Natural killer cell (primary cell): ENCODE data around the gene VCAN. TPM values are rescaled to one million over a fixed set of nuclear protein-coding genes. Genes with fewer than 3 reads are reported as not detected.

Experiments
- ATAC-seq, 3 donors: fragments of 150-1000 bp in 2 of 3; fragments of 200-7000 bp in 1 of 3; cut with Tn5 transposase; 1 replicate in 1 of 3; 2 replicates in 2 of 3; pipeline ENCODE4 v1.10.0; 2021; ENCODE audit warnings: mild to moderate bottlenecking in 2 of 3, moderate library complexity in 2 of 3
- DNase-seq, 2 donors: peaks; one replicate each; pipeline versions ENCODE4 v3.0.0 to v3.0.0-alpha.2; 2013 to 2021; ENCODE audit warnings: mixed read lengths in 1 of 2
- H3K27ac ChIP-seq: one replicate; pipeline ENCODE4 v1.5.1; 2013; ENCODE audit warnings: mild to moderate bottlenecking, low read length
- H3K27me3 ChIP-seq: one replicate; pipeline ENCODE4 v1.6.1; 2013; ENCODE audit warnings: low read length; ENCODE audit not compliant: control insufficient read depth, insufficient read depth
- H3K36me3 ChIP-seq: one replicate; pipeline ENCODE4 v1.6.1; 2013; ENCODE audit warnings: low read length; ENCODE audit not compliant: control insufficient read depth, insufficient read depth
- H3K4me1 ChIP-seq: one replicate; pipeline ENCODE4 v1.6.1; 2013; ENCODE audit warnings: low read length; ENCODE audit not compliant: control insufficient read depth, insufficient read depth
- H3K4me3 ChIP-seq: one replicate; pipeline ENCODE4 v1.5.1; 2013; ENCODE audit warnings: low read length
- H3K9me3 ChIP-seq: one replicate; pipeline ENCODE4 v1.6.1; 2013; ENCODE audit warnings: low read length; ENCODE audit not compliant: control insufficient read depth, insufficient read depth
- H3K27ac Mint-ChIP-seq, 2 donors: one replicate each; pipeline ENCODE4 v1.8.0; 2022; ENCODE audit warnings: mild to moderate bottlenecking in 2 of 2, mixed read lengths in 2 of 2, moderate library complexity in 1 of 2
- H3K27me3 Mint-ChIP-seq, 2 donors: one replicate each; pipeline ENCODE4 v1.8.0; 2022; ENCODE audit warnings: low read depth in 2 of 2, mixed read lengths in 2 of 2
- H3K36me3 Mint-ChIP-seq: one replicate; pipeline ENCODE4 v1.8.0; 2022; ENCODE audit warnings: mixed read lengths
- H3K4me1 Mint-ChIP-seq, 2 donors: one replicate each; pipeline ENCODE4 v1.8.0; 2022; ENCODE audit warnings: mixed read lengths in 2 of 2
- H3K4me3 Mint-ChIP-seq: one replicate; pipeline ENCODE4 v1.8.0; 2022; ENCODE audit warnings: mild to moderate bottlenecking, moderate library complexity, mixed read lengths
- H3K9me3 Mint-ChIP-seq, 2 donors: one replicate each; pipeline ENCODE4 v1.8.0; 2022; ENCODE audit warnings: mixed read lengths in 2 of 2
- CTCF ChIP-seq: fragments of 200-600 bp; IDR thresholded peaks from one replicate; pipeline ENCODE4 v1.8.0; 2022; ENCODE audit warnings: antibody characterized with exemption
- WGBS: methylation state at CpG from one replicate; pipeline ENCODE4 v1.1.7; 2013; ENCODE audit warnings: missing lambda C conversion rate; ENCODE audit not compliant: insufficient coverage; 5-methylcytosine and 5-hydroxymethylcytosine counted together
- intact Hi-C: fragments of 100-400 bp; cut with micrococcal nuclease; formaldehyde crosslinking; loops from one replicate; pipeline ENCODE4 v1.14.2; 2022
- total RNA-seq, 4 donors: library from RNA; stranded (reverse); fragments of 120-200 nt in 1 of 4; gene quantifications; one replicate each; pipeline versions ENCODE4 v1.2.3 to v1.2.4, GENCODE V29; 2013 to 2022

VCAN gene
- total RNA-seq, 3 donors from 2014 or later (not counting 1 experiment from before 2014, with no cell fraction given): 2.3 to 60.1 (median 28.4) TPM

DNA sequence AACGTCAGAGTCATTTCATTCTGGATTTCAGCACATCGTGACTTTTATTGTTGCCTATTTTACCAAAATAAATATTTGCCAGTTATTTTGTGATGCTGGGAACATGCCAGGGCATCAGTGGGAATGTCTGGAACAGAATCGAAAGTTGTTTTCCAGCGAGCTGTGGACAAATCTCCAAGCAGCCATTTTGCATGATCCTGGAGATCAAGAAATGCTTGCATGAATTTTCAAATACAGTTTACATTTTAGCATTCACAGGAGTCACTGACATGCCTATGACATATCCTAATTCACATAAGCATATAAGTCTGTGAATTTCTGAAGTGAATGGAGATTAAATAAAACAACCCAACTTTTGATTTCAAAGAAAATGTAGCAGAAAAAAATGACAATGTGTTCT lies 119.4 kb downstream of the VCAN start:
- Mint-ChIP-seq H3K27me3 (peaks cover 0 to 3% of the 10 kb centered on the region in 2 donors), H3K4me3 (no peak overlapping the region), H3K4me1 (no peaks in the 10 kb centered on the region), H3K9me3 (peaks cover 0 to 2% of the 10 kb centered on the region in 2 donors), H3K36me3 (no peaks in the 10 kb centered on the region), H3K27ac (no peak overlapping the region)
- Histone ChIP-seq H3K36me3 (no peaks in the 10 kb centered on the region), H3K4me3 (no peak overlapping the region), H3K27me3 (peaks cover 2% of the 10 kb centered on the region), H3K9me3 (no peaks in the 10 kb centered on the region), H3K27ac (no peak overlapping the region), H3K4me1 (no peaks in the 10 kb centered on the region)
- no peak for TF ChIP-seq CTCF
- 89% methylated on average over 4 of the region's 4 CpGs for WGBS
- intact Hi-C loops: no loop called here
- ATAC-seq (no peak), DNase-seq (no peak)

GRCh38 chr5:83595217-83595616 lies 123.7 kb downstream of the VCAN start:
- Histone ChIP-seq H3K27me3 (no peaks in the 10 kb centered on the region), H3K4me1 (no peaks in the 10 kb centered on the region), H3K36me3 (no peaks in the 10 kb centered on the region), H3K27ac (no peak overlapping the region), H3K4me3 (no peak overlapping the region), H3K9me3 (no peaks in the 10 kb centered on the region)
- no peaks in the 10 kb centered on the region for H3K27me3 Mint-ChIP-seq
- no peak overlapping the region for H3K4me3 Mint-ChIP-seq
- whole genome bisulfite sequencing: 90% methylated on average over 3 of the region's 3 CpGs
- peaks cover 2 to 4% of the 10 kb centered on the region in 2 donors for H3K9me3 Mint-ChIP-seq
- ATAC-seq (no peak), DNase-seq (no peak)
- H3K27ac Mint-ChIP-seq: no peak overlapping the region
- no peaks in the 10 kb centered on the region for H3K4me1 Mint-ChIP-seq
- no peak for TF ChIP-seq CTCF
- intact Hi-C loops: no loop called here
- H3K36me3 Mint-ChIP-seq: no peaks in the 10 kb centered on the region

DNA sequence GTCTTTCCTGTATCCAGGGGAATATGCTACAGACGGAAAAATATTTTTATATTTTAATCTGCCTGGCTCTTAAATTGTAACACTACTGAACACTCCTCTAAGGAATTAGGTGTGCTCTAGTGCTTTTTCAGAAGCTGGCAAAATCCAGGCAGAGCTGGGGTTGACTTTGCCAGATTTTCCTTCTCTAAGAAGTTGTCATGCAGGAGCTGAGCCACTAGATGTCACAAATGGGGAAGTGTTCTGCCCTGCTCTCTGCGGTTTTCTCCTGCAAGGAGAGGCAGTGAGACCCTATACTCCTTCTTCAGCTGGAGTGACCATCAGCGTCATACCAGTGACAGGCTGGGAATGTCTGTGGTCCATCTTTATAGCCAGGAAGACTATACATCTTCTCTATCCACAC lies 136.6 kb downstream of the VCAN start:
- Histone ChIP-seq H3K27ac (no peak overlapping the region), H3K4me3 (no peak overlapping the region), H3K9me3 (no peaks in the 10 kb centered on the region), H3K4me1 (no peaks in the 10 kb centered on the region), H3K27me3 (no peaks in the 10 kb centered on the region), H3K36me3 (no peaks in the 10 kb centered on the region)
- intact Hi-C loops: no loop called here
- ATAC-seq: no peak
- Mint-ChIP-seq H3K4me3 (no peak overlapping the region), H3K9me3 (peaks cover 6 to 7% of the 10 kb centered on the region in 2 donors), H3K27me3 (no peaks in the 10 kb centered on the region), H3K36me3 (no peaks in the 10 kb centered on the region), H3K27ac (no peak overlapping the region), H3K4me1 (no peaks in the 10 kb centered on the region)
- DNase-seq: no peak
- no peak for TF ChIP-seq CTCF
- 10% methylated on average over 2 of the region's 3 CpGs for WGBS

DNA sequence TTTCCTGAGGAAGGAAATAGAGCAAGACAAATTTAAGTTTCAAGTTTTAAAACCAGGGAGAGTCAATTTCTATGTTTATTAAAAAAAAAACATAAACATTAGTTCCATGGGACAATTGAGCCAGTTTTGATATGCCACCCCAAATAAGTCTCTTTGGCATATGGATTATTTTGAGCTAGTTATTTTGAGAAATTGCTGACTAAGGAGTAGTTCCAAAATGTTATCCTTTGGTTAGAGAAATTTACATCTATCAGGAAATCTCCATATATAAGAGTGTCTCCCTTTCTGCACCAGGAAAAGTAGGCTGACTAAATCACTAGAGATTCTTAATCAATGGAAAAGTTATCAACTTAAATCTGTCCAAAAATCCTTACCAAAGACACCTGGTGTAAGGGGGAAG lies 143.3 kb downstream of the VCAN start:
- H3K27ac Mint-ChIP-seq: no peak overlapping the region
- Histone ChIP-seq H3K9me3 (peaks cover 5% of the 10 kb centered on the region), H3K4me3 (no peak overlapping the region), H3K27ac (no peak overlapping the region), H3K36me3 (no peaks in the 10 kb centered on the region), H3K27me3 (no peaks in the 10 kb centered on the region), H3K4me1 (no peaks in the 10 kb centered on the region)
- H3K9me3 Mint-ChIP-seq: peaks cover 13 to 15% of the 10 kb centered on the region in 2 donors
- TF ChIP-seq CTCF: no peak
- no peaks in the 10 kb centered on the region for H3K36me3 Mint-ChIP-seq
- ATAC-seq (no peak), DNase-seq (no peak)
- H3K27me3 Mint-ChIP-seq: no peaks in the 10 kb centered on the region
- H3K4me3 Mint-ChIP-seq: no peak overlapping the region
- no peaks in the 10 kb centered on the region for H3K4me1 Mint-ChIP-seq
- intact Hi-C loops: no loop called here
